ENCODE measurements around the gene ANO1. TPM values are rescaled to one million over a fixed set of nuclear protein-coding genes. Genes with fewer than 3 reads are reported as not detected.

ANO1 gene
- total RNA-seq, 2 donors from 2014 or later, result 34.6 to 43.9 TPM

DNA sequence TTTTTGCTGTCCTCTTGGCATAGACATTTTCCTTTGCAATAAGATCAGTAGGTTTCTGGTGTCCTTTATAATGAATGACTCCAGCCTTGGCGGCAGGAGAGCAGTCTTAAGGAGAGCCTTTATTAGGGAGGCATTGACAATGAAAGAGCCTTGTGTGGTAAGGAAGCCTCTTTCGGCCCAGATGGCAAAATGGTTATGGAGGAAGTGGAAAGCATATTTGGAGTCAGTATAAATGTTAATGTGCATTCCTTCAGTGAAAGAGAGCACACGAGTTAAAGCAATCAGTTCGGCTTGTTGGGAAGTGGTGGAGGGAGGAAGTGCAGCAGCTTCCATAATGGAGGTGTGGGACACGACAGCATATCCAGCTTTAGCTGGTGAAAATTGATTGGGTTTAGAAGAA is 18.1 kb upstream of the ANO1 start:
- Histone ChIP-seq H3K9me3 (no peaks in the 10 kb centered on the region), H3K27me3 (replicated peaks; ENCODE audit: insufficient read depth) (no peaks in the 10 kb centered on the region), H3K4me1 (replicated peaks) (no peaks in the 10 kb centered on the region), H3K4me3 (no peak overlapping the region), H3K36me3 (no peaks in the 10 kb centered on the region), H3K27ac (no peak overlapping the region)
- 72% methylated on average over 5 of the region's 5 CpGs for WGBS
- DNase-seq (ENCODE audit: low spot score), result no peak
- intact Hi-C loops (cut with DNase I), result no loop called here
- TF ChIP-seq, protein P1, sequence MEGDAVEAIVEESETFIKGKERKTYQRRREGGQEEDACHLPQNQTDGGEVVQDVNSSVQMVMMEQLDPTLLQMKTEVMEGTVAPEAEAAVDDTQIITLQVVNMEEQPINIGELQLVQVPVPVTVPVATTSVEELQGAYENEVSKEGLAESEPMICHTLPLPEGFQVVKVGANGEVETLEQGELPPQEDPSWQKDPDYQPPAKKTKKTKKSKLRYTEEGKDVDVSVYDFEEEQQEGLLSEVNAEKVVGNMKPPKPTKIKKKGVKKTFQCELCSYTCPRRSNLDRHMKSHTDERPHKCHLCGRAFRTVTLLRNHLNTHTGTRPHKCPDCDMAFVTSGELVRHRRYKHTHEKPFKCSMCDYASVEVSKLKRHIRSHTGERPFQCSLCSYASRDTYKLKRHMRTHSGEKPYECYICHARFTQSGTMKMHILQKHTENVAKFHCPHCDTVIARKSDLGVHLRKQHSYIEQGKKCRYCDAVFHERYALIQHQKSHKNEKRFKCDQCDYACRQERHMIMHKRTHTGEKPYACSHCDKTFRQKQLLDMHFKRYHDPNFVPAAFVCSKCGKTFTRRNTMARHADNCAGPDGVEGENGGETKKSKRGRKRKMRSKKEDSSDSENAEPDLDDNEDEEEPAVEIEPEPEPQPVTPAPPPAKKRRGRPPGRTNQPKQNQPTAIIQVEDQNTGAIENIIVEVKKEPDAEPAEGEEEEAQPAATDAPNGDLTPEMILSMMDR (IDR thresholded peaks at IDR 0.05), result no peak
- TF ChIP-seq POLR2AphosphoS5 (IDR thresholded peaks at IDR 0.05) (no peak), POLR2A (IDR thresholded peaks at IDR 0.05) (no peak)

DNA sequence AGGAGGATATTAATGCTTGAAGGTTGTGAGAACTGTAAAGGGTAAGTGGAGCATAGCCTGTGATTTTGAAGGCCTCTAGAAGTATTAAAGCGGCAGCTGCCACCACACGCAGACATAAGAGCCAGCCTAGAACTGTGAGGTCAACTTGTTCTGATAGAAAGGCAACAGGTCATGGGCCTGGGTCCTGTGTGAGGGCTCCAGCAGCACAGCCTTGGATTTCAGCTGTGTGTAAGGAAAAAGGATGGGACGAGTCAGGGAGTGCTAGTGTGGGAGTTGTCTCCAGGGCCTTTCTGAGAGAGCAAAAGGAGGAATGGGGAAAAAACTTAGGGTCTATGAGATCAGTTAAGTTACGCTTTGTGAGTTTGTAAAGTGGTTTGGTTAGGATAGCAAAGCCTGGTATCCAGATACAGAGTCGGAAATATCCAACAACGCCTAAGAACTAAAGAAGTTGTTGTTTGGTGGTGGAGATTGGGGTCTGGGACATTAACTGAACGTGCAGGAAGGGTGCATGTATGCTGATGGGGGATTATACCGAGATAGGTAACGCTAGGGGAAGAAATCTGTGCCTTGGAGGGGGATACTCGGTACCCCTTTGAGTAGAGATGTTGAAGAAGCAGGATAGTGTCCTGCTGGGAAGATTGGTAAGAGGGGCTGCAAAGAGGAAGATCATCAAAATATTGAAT is 17.4 kb upstream of the ANO1 start:
- WGBS, result 95% methylated on average over 10 of the region's 10 CpGs

DNA sequence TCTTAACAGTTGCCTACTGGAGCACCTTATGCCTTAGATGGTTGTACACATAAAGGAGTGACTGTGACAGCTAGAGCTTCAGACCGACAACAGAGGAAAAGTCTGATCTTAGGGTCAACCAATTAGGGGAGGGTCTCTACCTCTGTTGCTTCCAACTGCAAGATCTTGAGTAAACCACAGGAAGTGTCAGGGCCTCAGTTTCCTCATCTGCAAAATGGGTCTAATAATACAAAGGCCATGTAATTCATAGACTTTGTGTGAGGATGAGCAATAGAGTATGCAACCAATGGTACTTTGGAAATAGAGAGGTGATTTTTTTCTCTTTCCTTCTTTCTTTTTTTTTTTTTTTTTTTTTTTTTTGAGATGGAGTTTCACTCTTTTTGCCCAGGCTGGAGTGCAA is 16.4 kb upstream of the ANO1 start:
- 100% methylated on average over 1 of the region's 1 CpG for WGBS
- H3K27ac ChIP-seq, result no peak overlapping the region
- H3K36me3 ChIP-seq, result no peaks in the 10 kb centered on the region
- no peaks in the 10 kb centered on the region for H3K4me1 ChIP-seq (replicated peaks)
- no peaks in the 10 kb centered on the region for H3K27me3 ChIP-seq (replicated peaks; ENCODE audit: insufficient read depth)
- intact Hi-C loops (cut with DNase I), result no loop called here
- no peak for DNase-seq (ENCODE audit: low spot score)
- no peak overlapping the region for H3K4me3 ChIP-seq
- H3K9me3 ChIP-seq, result no peaks in the 10 kb centered on the region
- TF ChIP-seq, protein P1 (IDR thresholded peaks at IDR 0.05), result no peak
- no peak for TF ChIP-seq POLR2A (IDR thresholded peaks at IDR 0.05)
- no peak for TF ChIP-seq POLR2AphosphoS5 (IDR thresholded peaks at IDR 0.05)

More for the DNA sequence above, 17.4 kb upstream of the ANO1 start:
- Histone ChIP-seq H3K27ac (no peak overlapping the region), H3K9me3 (no peaks in the 10 kb centered on the region), H3K36me3 (no peaks in the 10 kb centered on the region), H3K4me3 (no peak overlapping the region), H3K27me3 (replicated peaks; ENCODE audit: insufficient read depth) (no peaks in the 10 kb centered on the region), H3K4me1 (replicated peaks) (no peaks in the 10 kb centered on the region)
- TF ChIP-seq POLR2AphosphoS5 (IDR thresholded peaks at IDR 0.05), result no peak
- TF ChIP-seq, protein P1 (IDR thresholded peaks at IDR 0.05), result no peak
- TF ChIP-seq POLR2A (IDR thresholded peaks at IDR 0.05), result no peak
- no peak for DNase-seq (ENCODE audit: low spot score)
- intact Hi-C loops (cut with DNase I), result no loop called here

DNA sequence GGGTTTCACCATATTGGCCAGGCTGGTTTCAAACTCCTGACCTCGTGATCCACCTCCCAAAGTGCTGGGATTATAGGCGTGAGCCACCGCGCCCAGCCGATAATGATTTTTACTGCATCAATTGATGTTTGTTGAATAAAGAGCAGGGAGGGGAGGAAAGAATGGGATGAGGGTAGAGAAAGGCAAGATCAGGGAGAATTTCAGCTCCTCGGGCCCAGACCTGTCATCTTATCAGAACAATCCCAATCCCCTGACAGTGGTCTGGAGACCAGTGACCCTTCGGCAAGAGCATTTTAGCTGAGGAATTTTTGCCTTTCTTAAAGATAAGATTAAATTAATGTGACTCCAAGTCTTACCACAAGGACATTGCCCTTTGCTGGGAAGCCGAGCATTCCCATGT is 15.0 kb upstream of the ANO1 start:
- Histone ChIP-seq H3K27ac (peak overlapping the region in 1 of 2 donors; percentile 67), H3K27me3 (replicated peaks; ENCODE audit: insufficient read depth) (no peaks in the 10 kb centered on the region), H3K9me3 (no peaks in the 10 kb centered on the region), H3K4me1 (replicated peaks) (no peaks in the 10 kb centered on the region), H3K36me3 (no peaks in the 10 kb centered on the region), H3K4me3 (no peak overlapping the region)
- TF ChIP-seq POLR2AphosphoS5 (IDR thresholded peaks at IDR 0.05) (no peak), POLR2A (IDR thresholded peaks at IDR 0.05) (no peak)
- TF ChIP-seq, protein P1 (IDR thresholded peaks at IDR 0.05), result no peak
- no peak for DNase-seq (ENCODE audit: low spot score)
- 87% methylated on average over 8 of the region's 8 CpGs for WGBS
- intact Hi-C loops (cut with DNase I), result no loop called here

DNA sequence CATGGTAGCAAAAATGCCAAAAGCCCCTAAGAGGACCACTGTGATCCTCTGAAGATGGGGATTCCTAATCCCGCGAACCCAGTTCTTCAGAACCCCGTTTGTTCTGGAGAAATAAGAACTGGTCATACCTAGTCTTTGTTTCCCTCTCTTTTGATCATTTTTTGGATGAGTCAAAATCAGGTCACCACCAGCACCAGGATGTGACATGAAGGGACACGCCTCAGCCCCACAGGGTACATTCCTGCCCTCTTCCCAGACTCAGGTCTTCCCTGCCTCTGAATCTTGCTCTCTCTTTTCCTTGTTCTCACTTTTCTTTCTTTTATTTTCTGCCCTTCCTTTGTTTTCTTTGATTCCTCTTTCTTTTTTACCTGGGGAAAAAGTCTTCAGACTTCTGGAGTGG is 14.6 kb upstream of the ANO1 start:
- no peaks in the 10 kb centered on the region for H3K9me3 ChIP-seq
- TF ChIP-seq POLR2A (IDR thresholded peaks at IDR 0.05), result no peak
- TF ChIP-seq POLR2AphosphoS5 (IDR thresholded peaks at IDR 0.05), result peak; percentile 58
- DNase-seq (ENCODE audit: low spot score), result peak; percentile 60
- no peak overlapping the region for H3K4me3 ChIP-seq
- peak overlapping the region; percentile 51 to 67 for H3K27ac ChIP-seq
- H3K27me3 ChIP-seq (replicated peaks; ENCODE audit: insufficient read depth), result no peaks in the 10 kb centered on the region
- intact Hi-C loops (cut with DNase I), result no loop called here
- H3K4me1 ChIP-seq (replicated peaks), result no peaks in the 10 kb centered on the region
- WGBS, result 76% methylated on average over 4 of the region's 4 CpGs
- no peaks in the 10 kb centered on the region for H3K36me3 ChIP-seq

Measured in prostate gland (tissue), 2 donors.